Bronchial epithelial cell (primary cell): ENCODE measurements around the gene TP73. TPM values are rescaled to one million over a fixed set of nuclear protein-coding genes. Genes with fewer than 3 reads are reported as not detected.

Experiments used
- DNase-seq: peaks from one replicate; pipeline ENCODE4 v3.0.0-alpha.2; 2010; ENCODE audit warnings: low read depth
- FAIRE-seq: peaks from 2 replicates; lab custom pipeline; 2011; peaks lifted over from hg19 to GRCh38; lab: Jason Lieb, UNC
- H3K27me3 ChIP-seq: 2 replicates; pipeline ENCODE4 v1.5.1; 2011; ENCODE audit warnings: low read length; ENCODE audit not compliant: control insufficient read depth, insufficient read depth
- H3K36me3 ChIP-seq: 2 replicates; pipeline ENCODE4 v1.5.1; 2011; ENCODE audit warnings: low read length; ENCODE audit not compliant: control insufficient read depth, insufficient read depth
- H3K4me3 ChIP-seq: 2 replicates; pipeline ENCODE4 v1.5.1; 2011; ENCODE audit warnings: mild to moderate bottlenecking, low read depth, low read length, control low read depth
- CTCF ChIP-seq: IDR thresholded peaks from 2 replicates; pipeline ENCODE4 v1.5.1; 2011; ENCODE audit warnings: mild to moderate bottlenecking, moderate library complexity, low read length, control low read depth, inconsistent platforms; ENCODE audit not compliant: insufficient read depth, severe bottlenecking
- total RNA-seq: library from RNA; depleted of rRNA; stranded (reverse); fragments of >200 nt; gene quantifications from 2 replicates; pipeline ENCODE4 v1.2.1, GENCODE V29; 2014

Gene TP73
- total RNA-seq, 1 donor from 2014 or later, result under 0.01 TPM

GRCh38 chr1:3641046-3641760 is 11.1 kb upstream of the TP73 start:
- peaks cover 9% of the 10 kb centered on the region for H3K36me3 ChIP-seq
- TF ChIP-seq CTCF, result no peak
- H3K4me3 ChIP-seq, result no peak overlapping the region
- DNase-seq (no peak), FAIRE-seq (no peak)
- no peaks in the 10 kb centered on the region for H3K27me3 ChIP-seq

DNA sequence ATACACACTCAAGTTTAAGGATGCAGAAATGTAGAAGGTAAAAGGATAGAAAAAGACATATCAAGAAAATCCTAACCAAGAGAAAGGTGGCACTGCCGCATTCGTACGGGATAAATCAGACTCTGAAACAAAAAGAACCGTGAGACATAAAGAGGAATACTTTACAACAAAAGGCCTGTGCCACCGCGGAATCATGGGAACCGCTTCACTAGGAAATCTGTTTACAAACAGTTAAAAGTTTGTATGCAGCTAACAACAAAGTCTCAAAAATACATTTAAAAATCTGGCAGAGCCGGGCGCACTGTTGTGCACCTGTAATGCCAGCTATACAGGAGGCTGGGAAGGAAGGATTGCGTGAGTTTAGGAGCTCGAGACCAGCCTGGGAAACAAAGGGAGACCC is 10.5 kb upstream of the TP73 start:
- DNase-seq (no peak), FAIRE-seq (no peak)
- H3K36me3 ChIP-seq, result peaks cover 11% of the 10 kb centered on the region

GRCh38 chr1:3642919-3643675 is 9.2 kb upstream of the TP73 start:
- TF ChIP-seq CTCF, result no peak
- Histone ChIP-seq H3K4me3 (no peak overlapping the region), H3K27me3 (no peaks in the 10 kb centered on the region), H3K36me3 (peaks cover 9% of the 10 kb centered on the region)
- DNase-seq (no peak), FAIRE-seq (peak; percentile 7)

More for the DNA sequence above, 10.5 kb upstream of the TP73 start:
- no peak for TF ChIP-seq CTCF
- H3K27me3 ChIP-seq, result no peaks in the 10 kb centered on the region
- no peak overlapping the region for H3K4me3 ChIP-seq

DNA sequence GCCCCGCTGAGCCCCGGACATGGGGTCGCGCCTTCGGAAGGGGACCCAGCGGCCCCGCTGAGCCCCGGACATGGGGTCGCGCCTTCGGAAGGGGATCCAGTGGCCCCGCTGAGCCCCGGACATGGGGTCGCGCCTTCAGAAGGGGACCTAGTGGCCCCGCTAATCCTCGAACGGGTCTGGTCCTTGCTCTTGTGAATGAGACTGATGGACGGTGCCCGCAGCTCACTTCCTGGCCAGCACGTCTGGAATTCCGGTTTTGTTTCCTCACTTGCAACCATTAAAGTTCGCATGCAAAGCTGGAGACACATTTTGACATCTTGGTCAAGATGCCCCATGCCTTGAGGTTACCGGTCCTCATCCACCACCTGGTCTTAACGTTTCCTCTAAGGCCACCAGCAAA is 8.0 kb upstream of the TP73 start:
- peaks cover 8% of the 10 kb centered on the region for H3K36me3 ChIP-seq
- FAIRE-seq (no peak), DNase-seq (no peak)
- no peak for TF ChIP-seq CTCF
- H3K4me3 ChIP-seq, result no peak overlapping the region
- H3K27me3 ChIP-seq, result no peaks in the 10 kb centered on the region

DNA sequence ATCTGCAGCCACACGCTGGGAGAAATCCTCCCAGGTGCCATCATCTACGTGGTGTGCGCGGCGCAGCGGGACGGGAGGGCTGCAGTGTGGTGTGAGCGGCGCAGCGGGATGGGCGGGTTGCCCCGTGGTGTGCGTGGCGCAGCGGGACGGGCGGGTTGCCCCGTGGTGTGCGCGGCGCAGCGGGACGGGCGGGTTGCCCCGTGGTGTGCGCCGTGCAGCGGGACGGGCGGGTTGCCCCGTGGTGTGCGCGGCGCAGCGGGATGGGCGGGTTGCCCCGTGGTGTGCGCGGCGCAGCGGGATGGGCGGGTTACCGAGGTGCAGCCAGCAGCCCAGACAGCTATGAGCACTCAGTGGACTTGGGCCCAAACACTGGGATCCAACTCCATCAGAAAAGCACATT is 7.1 kb upstream of the TP73 start:
- TF ChIP-seq CTCF, result no peak
- Histone ChIP-seq H3K4me3 (no peak overlapping the region), H3K36me3 (peaks cover 7% of the 10 kb centered on the region), H3K27me3 (no peaks in the 10 kb centered on the region)
- DNase-seq (no peak), FAIRE-seq (no peak)
